Peyer's patch (tissue), 4 donors: Measurements from ENCODE around the gene DCC.

Experiments
- POLR2A ChIP-seq, 2 donors: fragments of 450-650 bp; IDR thresholded peaks; one replicate each; pipeline ENCODE4 v1.5.1; 2017; ENCODE audit warnings: antibody characterized with exemption in 2 of 2, mild to moderate bottlenecking in 2 of 2, moderate library complexity in 2 of 2
- TF ChIP-seq, protein P1 (sequence below), 6 experiments: fragments of 450-650 bp in 4 of 6; fragments of 200-600 bp in 2 of 6; sonication (generic) in 1 of 6; IDR thresholded peaks; one replicate each; pipeline ENCODE4 v1.5.1; 2017 to 2019; ENCODE audit warnings: antibody characterized with exemption in 6 of 6, mild to moderate bottlenecking in 3 of 6, moderate library complexity in 1 of 6

- TF ChIP-seq, protein P1, sequence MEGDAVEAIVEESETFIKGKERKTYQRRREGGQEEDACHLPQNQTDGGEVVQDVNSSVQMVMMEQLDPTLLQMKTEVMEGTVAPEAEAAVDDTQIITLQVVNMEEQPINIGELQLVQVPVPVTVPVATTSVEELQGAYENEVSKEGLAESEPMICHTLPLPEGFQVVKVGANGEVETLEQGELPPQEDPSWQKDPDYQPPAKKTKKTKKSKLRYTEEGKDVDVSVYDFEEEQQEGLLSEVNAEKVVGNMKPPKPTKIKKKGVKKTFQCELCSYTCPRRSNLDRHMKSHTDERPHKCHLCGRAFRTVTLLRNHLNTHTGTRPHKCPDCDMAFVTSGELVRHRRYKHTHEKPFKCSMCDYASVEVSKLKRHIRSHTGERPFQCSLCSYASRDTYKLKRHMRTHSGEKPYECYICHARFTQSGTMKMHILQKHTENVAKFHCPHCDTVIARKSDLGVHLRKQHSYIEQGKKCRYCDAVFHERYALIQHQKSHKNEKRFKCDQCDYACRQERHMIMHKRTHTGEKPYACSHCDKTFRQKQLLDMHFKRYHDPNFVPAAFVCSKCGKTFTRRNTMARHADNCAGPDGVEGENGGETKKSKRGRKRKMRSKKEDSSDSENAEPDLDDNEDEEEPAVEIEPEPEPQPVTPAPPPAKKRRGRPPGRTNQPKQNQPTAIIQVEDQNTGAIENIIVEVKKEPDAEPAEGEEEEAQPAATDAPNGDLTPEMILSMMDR (IDR thresholded peaks at IDR 0.05), result no peak
- TF ChIP-seq POLR2A (IDR thresholded peaks at IDR 0.05), result no peak
These were observed 231.0 kb downstream of the DCC start for GRCh38 chr18:52570975-52571374.
